NCI-H1048 (cell line): ENCODE results near the gene HDGFL3.

Source experiments
- DNase-seq: peaks from one replicate; lab custom pipeline; 2025; lab: John Stamatoyannopoulos, UW

The HDGFL3 gene

DNA sequence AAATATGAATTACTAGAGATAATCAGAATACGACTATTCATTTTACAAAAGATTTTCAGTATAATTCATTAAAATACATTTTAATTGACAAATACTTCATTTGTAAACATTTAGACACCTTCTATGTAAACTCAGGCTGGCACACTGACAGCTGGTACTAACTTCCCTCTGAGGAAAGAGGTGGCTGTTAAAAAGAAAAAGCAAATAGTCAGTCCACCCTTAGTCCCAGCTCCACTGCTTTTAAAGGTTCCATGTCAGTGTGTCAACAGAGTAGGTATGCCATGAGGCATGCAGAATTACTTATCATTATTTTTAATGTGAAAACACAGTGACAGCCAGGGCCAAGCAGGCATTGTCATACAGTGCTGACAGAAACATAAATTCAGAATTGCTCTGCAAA is 84.1 kb downstream of the HDGFL3 start:
- DNase-seq = no peak

DNA sequence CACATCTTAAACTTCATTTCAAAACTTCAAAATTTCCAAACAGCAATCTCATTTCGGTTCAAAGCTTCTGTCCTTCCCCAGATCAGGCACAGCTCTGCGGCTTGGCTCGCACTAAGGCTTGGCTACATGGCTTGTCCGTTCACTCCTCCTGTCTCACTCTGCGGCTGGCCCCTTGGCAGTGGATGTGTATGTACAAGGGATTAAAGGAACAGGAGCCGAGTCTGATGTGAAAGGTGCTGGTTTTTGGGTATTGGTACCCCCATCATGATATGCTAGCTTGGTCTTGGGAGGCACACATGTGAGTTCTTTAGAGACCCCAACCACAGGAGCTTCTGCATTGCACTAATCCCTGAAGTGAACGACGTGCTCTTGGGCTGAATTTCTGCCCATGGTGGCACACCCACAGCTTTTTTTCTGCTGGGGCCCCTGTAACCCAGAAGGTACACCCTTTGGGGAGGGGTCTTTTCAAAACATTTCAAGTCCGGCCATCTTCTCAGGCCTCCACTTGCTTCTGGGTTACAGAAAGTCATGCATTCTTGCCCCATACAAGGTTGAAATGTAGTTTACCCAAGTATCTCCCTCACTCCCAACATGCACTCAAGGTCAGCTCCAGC is 87.5 kb downstream of the HDGFL3 start:
- DNase-seq = no peak

DNA sequence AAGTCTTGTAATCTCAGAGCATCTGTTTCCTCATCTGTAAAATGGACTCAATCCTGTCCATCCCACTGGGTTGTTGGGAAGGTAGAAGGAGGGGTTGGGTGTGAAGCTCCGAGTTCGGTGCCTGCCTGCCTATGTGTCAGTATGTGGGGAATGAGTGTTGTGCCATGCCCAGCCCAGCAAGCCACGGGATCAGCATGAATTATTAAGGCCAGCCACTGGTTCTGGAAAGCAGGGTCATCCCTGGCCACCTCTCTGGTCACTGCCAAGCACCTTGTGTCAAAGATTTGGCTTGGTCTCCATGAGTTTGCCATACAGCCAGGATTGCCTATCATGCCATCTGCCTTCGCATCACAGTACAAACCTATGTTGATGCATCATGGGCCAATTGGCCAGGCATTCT is 88.7 kb downstream of the HDGFL3 start:
- no peak for DNase-seq

DNA sequence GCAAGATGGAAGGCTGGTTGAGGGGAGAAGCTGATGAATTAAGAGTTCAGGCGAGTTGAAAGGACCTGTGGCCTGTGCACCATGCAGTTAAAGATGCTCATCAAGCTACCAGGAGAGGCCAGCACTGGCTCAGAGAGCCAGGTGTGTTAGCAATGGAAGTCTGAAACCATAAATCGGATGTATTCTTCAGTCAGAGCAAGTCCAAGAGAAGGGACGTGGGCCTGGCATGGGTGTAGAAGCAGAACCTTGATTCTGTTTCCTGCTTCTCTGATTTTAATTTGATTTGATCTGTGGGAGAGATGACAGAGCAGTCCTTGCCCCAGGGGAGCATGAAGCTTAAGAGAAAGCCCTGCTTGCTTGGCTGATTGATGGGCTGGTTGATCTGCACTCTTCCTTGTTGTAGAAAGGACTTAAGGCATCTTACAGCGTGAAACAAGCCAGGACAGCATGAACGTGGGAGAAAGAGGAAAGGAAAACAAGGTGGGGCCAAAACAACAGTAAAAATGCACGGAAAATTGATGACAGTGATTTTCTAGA is 89.3 kb downstream of the HDGFL3 start:
- no peak for DNase-seq

DNA sequence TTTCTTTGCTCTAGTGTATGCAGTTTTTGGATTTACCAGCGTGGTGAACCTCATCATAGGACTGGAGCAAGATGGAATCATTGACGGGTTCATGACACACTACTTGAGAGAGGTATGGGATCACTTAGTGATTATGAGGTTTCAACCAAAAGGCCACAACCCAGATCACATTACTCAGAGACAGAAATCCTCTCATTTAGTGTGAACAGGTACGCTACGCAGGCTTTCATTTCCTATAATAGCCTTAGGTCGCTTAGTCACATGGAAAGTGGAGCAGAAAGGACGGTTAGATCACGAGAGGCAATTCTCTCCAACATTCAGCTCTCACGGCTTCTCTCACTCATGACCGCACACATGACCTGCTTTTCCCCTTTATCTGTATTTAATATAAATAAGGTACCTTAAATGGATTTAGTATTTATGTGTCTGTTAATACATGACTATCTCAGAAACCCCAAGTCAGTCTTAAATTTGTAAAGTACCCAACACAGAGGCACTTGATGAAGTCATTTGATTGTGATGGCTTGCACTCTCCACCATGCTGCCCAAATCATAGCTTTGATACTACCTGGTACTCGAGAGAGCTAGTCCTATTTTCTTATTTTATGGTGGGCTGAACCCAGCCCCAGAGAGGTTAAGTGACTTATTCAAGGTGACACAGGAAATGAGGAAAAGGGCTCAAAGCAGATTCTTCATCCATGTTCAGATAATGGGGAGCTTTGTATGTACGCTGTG is 91.6 kb downstream of the HDGFL3 start:
- no peak for DNase-seq

DNA sequence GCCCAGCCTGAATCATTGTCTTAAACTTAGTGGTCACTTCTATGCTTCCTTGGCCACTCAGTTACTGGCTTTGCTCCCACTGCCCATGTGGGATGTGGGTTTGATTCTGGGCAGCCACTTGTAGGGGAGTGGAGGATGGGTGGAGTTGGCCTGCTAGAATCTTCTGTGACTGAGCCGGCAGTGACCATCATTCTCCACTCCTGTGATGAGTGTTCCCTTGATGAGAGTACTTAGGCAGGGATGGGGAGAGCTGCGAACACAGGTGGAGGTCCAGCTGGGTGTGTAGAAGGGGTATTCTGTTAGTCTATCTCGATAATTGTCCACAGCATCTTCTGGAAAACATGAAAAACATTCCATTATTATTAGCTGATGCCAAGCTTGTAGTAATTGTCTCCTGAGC is 92.2 kb downstream of the HDGFL3 start:
- DNase-seq = no peak

DNA sequence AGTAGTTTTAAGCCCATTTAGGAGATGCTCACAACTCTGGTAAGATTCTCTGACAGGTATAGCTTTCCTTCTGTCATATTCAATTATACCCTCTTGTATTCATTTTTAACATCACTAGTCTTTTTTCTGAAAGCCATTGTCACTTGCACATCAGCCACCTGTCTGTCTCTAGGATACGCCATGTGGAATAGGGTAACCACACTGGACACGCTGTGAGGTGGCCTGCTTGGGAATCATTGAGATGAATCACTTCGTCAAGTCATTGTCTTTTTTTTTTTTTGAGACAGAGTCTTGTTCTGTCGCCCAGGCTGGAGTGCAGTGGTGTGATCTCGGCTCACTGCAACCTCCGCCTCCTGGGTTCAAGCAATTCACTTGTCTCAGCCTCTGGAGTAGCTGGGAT is 92.8 kb downstream of the HDGFL3 start:
- DNase-seq = no peak

DNA sequence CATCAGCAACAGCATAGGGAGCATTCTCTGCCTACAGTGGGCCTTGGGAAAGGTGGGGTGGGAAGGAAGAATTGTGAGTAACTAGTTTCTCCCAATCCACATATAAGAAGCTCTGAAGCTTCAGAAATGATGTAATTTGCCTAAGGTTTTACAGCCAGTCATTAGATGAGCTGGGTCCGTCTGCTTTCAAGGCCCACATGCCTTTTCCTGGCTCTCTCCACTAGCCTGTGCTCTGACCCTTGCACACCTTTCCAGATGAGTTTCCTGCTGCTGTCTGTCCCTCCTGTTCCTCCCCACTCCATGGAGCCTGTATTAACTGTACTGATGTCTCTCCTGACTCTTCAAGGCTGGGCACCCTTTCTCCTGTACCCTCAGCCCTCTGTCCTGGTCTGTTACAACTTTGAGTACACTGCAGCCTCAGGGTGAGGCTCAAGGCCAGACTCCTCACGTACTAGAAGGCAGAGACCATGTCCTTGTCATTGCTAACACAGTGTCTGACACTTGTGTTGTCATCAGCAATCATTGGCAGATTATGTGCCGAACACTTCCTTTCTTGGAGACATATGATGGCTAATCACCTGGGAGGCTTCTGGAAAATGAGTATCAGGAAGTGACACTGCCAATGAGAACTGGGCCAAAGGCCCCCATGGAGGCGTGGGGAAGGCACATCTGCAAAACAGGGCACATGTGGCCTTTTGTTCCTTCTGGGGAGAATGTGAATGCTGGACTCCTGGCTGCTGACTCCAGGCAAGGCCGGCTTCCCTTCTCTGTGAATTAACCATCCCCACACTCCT is 93.5 kb downstream of the HDGFL3 start:
- no peak for DNase-seq

DNA sequence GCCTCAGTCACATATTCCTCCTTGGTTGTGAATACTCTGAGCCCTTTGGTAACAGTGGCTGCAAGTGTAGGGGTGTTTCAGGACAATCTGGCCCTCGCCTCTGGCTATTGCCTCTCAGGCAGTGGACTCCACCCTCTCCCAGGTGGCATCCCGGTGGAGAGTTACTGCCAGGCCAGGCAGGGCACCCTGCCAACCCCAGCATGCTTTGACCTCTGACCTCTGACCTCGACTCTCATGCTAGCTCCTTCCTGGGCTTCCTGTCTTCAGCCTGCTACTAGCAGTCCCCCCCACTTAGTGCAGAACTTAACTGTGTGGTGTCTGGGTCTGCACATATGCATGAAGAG is 94.7 kb downstream of the HDGFL3 start:
- no peak for DNase-seq

DNA sequence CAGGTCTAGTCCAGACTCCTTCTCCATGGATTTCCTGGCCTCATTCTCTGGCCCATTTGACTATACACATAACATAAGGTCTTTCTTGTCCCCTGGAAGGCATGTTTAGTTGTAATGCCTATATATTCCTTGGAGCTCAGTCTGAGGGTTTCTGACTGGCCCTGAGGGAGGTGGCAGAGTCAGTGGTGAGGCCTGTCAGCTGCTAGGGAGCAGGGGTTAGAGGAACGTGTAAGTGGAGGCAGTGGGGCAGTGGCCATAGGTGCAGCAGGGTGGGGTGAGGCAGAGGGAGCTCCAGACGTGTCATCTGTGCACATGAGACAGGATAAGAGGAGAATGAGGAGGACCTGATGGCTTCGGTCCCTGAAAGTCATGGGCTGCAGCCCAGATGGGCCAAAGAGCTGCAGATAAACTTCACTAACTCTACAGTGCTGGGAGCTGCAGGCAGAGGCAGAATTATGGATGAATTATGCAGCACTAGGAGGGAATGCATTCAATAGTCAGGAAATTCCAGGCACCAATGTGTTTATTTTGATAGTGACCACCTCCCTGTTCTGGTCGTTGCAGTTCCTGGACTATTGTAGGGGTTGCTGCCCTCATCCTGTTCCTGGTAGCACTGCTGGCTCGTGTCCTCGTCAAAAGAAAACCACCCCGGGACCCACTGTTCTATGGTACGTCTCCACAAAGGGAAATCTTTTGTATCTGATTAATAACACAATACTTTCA is 95.2 kb downstream of the HDGFL3 start:
- no peak for DNase-seq

DNA sequence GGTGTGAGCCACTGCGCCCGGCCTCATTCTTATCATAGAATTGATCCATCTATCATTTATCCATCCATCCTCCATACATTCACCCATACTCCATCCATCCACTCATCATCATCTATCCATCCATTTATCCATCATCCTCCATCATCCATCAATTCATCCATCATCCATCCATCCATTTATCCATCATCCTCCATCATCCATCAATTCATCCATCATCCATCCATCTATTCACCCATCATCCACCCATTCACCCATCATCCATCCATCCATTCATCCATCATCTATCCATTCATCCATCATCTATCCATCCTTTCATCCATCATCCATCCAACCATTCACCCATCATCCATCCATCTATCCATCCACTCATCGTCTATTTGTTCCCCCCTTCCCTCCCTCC is 96.5 kb downstream of the HDGFL3 start:
- no peak for DNase-seq

DNA sequence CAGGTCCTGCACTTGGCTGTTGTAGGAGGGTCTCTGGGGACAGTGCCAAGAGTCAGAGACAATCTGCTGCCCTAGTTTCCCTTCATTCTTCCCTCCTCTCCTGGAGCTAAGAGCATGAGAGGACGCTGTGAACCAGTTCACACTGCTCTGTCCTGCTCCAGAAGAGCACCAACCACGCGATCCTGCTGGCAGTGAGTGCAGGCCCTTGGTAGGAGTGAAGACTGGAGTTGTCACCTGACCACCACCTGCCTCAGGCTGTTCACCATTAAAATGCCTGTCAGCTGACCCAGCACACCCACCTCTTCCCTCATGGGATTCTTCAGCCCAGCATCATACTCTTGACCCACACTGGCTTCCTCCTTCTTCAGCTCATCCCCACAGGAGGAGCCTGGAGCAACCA is 97.2 kb downstream of the HDGFL3 start:
- DNase-seq = no peak

DNA sequence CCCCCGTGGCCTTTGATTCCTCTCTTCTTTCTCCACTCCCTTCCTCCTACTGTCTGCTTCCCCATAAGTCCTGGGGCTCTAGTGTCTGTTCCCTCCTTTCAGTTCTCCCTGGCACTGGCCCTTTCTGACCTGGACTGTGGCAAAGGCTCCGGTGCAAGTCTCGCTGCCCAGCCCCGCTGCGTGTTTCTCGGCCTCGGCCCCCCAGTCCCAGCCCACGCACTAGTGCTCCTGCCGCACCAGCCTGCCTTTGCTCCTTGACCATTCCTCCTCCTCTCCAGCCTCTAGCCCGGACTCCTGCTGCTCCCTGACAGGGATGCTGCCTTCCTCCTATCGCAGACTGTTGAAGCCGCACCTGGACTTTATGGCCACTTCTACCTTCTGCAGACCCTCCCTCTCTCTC is 98.1 kb downstream of the HDGFL3 start:
- DNase-seq = no peak

DNA sequence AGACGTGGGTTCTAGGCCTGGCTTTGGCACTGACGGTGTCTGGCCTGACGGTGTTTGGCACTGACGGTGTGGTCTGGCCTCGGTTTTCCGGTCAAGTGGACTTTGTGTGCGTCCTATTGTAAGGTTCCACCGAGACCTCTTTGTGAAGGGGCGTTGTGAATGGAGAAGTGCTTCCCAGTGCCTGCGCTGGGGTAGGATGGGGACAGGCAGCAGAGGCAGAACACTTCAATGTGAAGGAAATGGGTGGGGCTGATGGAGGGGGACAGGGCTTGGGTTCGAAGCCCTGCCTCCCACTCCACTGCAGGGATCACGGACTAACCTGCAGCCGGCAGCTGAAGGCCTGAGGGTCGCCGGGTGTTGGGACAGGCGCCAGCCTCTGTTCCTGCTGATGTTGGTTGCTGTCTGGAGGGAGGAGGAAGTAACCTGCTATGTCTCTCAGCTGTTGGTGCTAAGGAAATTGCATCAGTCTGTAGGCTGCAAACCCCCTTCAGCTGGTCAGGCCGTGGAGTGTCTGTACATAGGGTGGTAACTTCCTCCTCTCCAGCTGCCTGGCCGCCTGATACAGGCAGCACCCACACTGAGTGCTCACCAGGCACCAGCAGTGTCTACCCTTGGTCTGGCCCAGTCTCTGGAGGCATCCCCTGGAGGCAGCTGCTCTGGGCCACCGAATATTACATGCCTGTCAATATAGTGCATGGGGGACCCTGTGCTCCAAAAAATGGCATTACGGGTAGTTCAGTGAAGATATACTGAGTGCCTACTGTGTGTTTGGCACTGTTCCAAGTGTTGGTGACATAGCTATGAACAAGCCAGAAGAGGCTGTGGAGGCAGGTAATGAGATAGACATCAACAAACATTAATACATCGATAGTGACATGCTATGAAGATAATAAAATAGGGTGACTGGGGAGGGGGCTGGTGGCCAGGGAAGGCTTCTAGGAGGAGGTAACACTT is 99.1 kb downstream of the HDGFL3 start:
- no peak for DNase-seq

DNA sequence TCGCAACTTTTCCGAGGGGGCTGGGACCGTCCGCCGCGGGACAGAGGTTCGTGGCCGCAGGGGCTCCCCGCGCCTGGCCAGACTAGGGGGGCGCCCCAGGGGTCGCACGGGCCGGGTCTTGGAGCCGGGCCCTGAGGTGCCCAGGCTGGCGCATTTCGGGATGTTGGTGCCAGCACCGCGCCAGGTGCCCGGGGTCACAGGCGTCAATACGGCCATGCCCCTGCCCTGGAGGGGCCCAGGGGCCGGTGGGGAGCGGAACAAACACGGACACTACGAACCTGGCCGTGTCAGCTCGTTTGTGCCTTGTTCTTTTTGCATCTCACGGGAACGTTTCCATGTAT is 99.8 kb downstream of the HDGFL3 start:
- no peak for DNase-seq

DNA sequence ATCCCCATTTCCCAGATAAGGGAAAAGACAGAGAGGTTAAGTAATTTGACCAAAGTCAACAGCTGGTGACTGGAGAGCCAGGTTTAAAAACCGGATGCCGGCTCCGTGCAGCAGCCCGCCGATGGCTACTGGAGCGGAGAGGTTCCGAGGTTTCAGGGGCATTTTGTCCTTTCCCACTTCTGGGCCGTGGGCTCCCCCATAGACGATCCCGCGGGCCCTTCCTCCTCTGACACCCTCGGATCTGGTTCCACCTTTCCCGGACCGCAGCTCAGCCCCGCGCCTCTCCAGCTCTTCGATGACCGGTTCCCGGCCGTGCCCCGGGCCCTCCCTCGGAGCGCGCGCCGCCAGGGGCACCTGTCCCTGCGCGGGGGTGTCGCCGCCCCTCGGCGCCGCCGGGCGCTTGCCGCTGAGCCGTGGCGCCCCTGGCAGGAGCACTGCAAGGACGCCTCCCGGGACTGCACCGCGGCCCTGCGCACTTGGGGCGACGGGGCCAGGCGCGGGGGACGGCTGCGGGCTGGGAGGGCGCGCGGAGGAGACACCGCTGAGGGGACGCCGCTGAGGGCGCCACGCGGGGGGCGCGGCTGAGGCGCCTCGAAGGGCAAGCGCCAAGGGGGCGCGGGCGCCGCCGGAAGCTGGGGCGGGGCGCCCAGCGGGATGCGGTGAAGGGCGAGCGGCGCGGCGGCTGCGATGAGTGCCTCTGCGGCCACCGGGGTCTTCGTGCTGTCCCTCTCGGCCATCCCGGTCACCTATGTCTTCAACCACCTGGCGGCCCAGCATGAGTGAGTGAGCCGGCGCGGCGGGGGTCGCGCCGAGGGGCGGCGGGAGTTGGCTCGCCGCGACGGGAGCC is 100.4 kb downstream of the HDGFL3 start, which contains the start of gene TM6SF1:
Gene TM6SF1 (plus strand): TSS at position 652 of the 847 bp plus-strand sequence. CDS start 36 bp downstream, at position 688.
- DNase-seq = no peak

DNA sequence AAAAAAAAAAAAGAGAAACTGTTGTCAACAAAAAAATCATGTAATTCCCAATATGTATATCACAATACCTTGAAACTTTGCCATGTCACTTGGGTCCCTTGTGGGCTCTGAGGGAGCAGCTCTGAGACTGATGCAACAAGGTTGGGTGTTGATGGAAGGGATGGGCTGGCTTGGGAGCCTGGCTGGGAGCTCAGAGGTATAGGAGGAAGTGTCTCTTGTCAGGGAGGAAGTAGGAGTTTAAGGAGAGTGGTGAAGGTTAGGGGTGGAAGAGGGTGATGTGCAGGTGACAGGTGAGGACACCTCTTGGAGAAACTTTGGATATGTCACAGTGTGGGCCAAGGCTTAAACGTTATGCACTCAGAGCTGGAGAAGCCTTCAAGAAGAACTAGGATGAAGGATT is 102.2 kb downstream of the HDGFL3 start:
- no peak for DNase-seq

DNA sequence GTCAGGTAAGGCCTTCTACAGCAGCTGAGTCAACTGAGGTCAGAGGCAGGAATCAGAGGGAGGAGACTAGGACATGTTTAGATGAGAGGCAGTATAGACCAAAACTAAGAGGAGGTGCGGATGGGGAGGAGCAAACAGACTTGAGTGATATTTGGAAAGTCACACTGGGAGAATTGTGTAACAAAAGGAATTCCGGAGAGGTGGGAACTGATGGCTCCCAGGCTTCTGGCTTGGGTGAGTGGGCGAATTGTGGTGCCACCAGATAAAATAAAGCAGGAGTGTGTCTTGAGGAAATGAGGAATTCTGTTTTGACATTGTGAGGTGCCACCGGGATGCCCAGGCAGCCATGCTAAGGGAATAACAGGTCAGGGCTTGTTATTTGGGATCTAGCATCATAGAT is 103.5 kb downstream of the HDGFL3 start:
- DNase-seq = no peak

DNA sequence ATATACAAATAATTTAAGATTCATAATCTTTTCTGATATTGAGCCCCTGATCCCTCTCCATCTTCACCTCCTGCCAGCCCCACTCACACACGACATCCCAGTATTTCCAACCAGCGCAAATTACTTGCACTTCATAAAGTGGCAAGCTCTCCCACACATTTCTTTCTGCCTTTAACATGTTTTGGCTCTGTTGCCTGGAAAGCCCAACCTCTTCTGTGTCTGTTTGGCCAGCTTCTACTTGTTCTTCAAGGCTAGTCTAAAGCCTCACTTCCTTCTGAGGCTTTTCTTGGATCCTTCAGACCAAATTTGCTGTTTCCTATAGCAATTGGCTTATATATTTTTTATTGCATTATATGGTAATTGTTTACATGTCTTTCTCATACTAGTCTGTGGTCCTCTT is 105.3 kb downstream of the HDGFL3 start:
- no peak for DNase-seq

DNA sequence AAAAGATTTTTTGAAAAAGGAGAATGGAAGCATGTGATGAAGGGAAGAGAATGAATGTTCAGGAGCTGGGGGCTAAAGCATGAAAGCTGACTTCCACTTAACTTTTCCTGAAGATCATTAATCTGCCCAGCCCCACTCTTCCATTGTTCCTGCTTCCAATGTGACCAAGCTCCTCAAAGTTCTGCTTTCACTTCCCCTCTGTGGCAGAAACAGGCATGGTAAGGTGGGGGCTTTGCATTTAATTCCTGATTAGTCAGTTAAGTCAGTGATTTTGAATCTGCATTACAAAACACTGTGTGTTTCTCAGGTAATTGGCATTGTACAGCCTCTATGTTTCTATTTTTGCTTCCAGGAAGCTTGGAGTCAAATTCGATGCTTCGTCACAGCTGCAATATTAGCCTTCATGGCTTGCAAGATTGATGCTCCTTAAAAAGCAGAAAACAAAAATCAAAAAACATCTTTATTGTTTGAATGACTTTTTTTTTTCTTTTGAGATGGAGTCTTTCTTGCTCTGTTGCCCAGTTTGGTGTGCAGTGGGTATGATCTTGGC is 107.5 kb downstream of the HDGFL3 start:
- no peak for DNase-seq
